Endothelial cell of umbilical vein (primary cell): ENCODE results near the gene KAT2B. TPM values are rescaled to one million over a fixed set of nuclear protein-coding genes. Genes with fewer than 3 reads are reported as not detected.

Source experiments
- BruUV-seq: library from RNA; stranded (reverse); fragments of 400-500 nt; replicated peaks from 2 replicates; lab custom pipeline; 2021; lab: Mats Ljungman, UMichigan
- CTCF ChIA-PET: fragments of 300-600, 350-600 bp; sonication (Branson Sonifier 250); formaldehyde crosslinking; loops from one replicate; lab custom pipeline; 2021; ENCODE audit warnings: antibody characterized with exemption, inconsistent platforms; lab: Charles Lee
- POLR2A ChIA-PET: fragments of 300-600, 350-600 bp; sonication (Branson Sonifier 250); formaldehyde crosslinking; loops from one replicate; lab custom pipeline; 2021; ENCODE audit warnings: antibody characterized with exemption, inconsistent platforms; lab: Charles Lee
- DNase-seq: peaks from one replicate; pipeline ENCODE4 v3.0.0-alpha.2; 2011; ENCODE audit warnings: low read depth, low spot score
- FAIRE-seq: peaks from 2 replicates; lab custom pipeline; 2011; peaks lifted over from hg19 to GRCh38; lab: Jason Lieb, UNC
- H2AFZ ChIP-seq: 2 replicates; pipeline ENCODE4 v1.6.0; 2012; ENCODE audit warnings: low read depth, low read length, control low read depth, inconsistent platforms
- H3K27ac ChIP-seq: 2 replicates; pipeline ENCODE4 v1.5.1; 2011; ENCODE audit warnings: low read depth, mild to moderate bottlenecking, control low read depth, low read length, moderate library complexity; ENCODE audit not compliant: insufficient read depth
- H3K27me3 ChIP-seq, 2 experiments: 2 replicates each; pipeline versions ENCODE4 v1.6.0 to v1.6.1; 2011; ENCODE audit warnings: low read length in 2 of 2, mixed read lengths in 1 of 2; ENCODE audit not compliant: control insufficient read depth in 2 of 2, insufficient read depth in 2 of 2
- H3K36me3 ChIP-seq, 2 experiments: 2 replicates in 1 of 2; 3 replicates in 1 of 2; pipeline ENCODE4 v1.5.1; 2011; ENCODE audit warnings: low read length in 2 of 2, mild to moderate bottlenecking in 1 of 2, moderate library complexity in 1 of 2; ENCODE audit not compliant: control insufficient read depth in 2 of 2, insufficient read depth in 2 of 2; ENCODE audit errors: extremely low read depth in 1 of 2
- H3K4me1 ChIP-seq: 3 replicates; pipeline ENCODE4 v1.5.1; 2011; ENCODE audit warnings: mild to moderate bottlenecking, low read length; ENCODE audit not compliant: control insufficient read depth, insufficient read depth; ENCODE audit errors: extremely low read depth
- H3K4me2 ChIP-seq: 2 replicates; pipeline ENCODE4 v1.6.1; 2011; ENCODE audit warnings: low read length, control low read depth, mixed read lengths; ENCODE audit not compliant: insufficient read depth
- H3K4me3 ChIP-seq, 3 experiments: fragments of 200-600 bp in 1 of 3; sonication (generic), shearing (Covaris generic) in 1 of 3; replicated peaks in 1 of 3; 2 replicates each; pipeline ENCODE4 v1.5.1; 2011 to 2016; ENCODE audit warnings: control low read depth in 3 of 3, low read length in 3 of 3, mild to moderate bottlenecking in 2 of 3, inconsistent platforms in 1 of 3, low read depth in 1 of 3, moderate library complexity in 1 of 3; ENCODE audit not compliant: insufficient read depth in 1 of 3
- H3K79me2 ChIP-seq: 2 replicates; pipeline ENCODE4 v1.6.0; 2012; ENCODE audit warnings: low read length, inconsistent platforms; ENCODE audit not compliant: control insufficient read depth, insufficient read depth
- H3K9ac ChIP-seq: replicated peaks from 2 replicates; pipeline ENCODE3; 2011; ENCODE audit warnings: low read length, control low read depth; ENCODE audit not compliant: insufficient read depth; ENCODE audit errors: extremely low read depth
- H3K9me1 ChIP-seq: replicated peaks from 3 replicates; pipeline ENCODE4 v1.6.0; 2011; ENCODE audit warnings: mild to moderate bottlenecking, low read length; ENCODE audit not compliant: control insufficient read depth, insufficient read depth; ENCODE audit errors: extremely low read depth
- H3K9me3 ChIP-seq: replicated peaks from 2 replicates; pipeline ENCODE4 v1.5.1; 2012; ENCODE audit warnings: low read length, inconsistent platforms; ENCODE audit not compliant: control insufficient read depth, insufficient read depth
- H4K20me1 ChIP-seq: replicated peaks from 2 replicates; pipeline ENCODE3; 2011; ENCODE audit warnings: mild to moderate bottlenecking, low read length; ENCODE audit not compliant: control insufficient read depth, insufficient read depth; ENCODE audit errors: extremely low read depth
- EZH2 ChIP-seq: IDR thresholded peaks from 2 replicates; pipeline ENCODE4 v1.6.1; 2012; ENCODE audit warnings: borderline replicate concordance, low read depth, mild to moderate bottlenecking, moderate library complexity, low read length, inconsistent platforms; ENCODE audit not compliant: severe bottlenecking
- FOS ChIP-seq: IDR thresholded peaks from 2 replicates; pipeline ENCODE4 v1.6.1; 2011; ENCODE audit warnings: mild to moderate bottlenecking, low read length, moderate library complexity, borderline replicate concordance; ENCODE audit not compliant: insufficient read depth
- GATA2 ChIP-seq: IDR thresholded peaks from 2 replicates; pipeline ENCODE4 v1.7.0; 2011; ENCODE audit warnings: low read depth, mild to moderate bottlenecking, moderate library complexity, mixed read lengths, low read length; ENCODE audit not compliant: insufficient read length, insufficient read depth
- JUN ChIP-seq: IDR thresholded peaks from 2 replicates; pipeline ENCODE4 v1.6.1; 2011; ENCODE audit warnings: borderline replicate concordance, low read depth; ENCODE audit not compliant: insufficient read length, insufficient read depth
- MYC ChIP-seq: IDR thresholded peaks from one replicate; pipeline ENCODE4 v1.6.1; 2011; ENCODE audit warnings: mild to moderate bottlenecking, low read depth, low read length
- POLR2A ChIP-seq: IDR thresholded peaks from 2 replicates; pipeline ENCODE4 v1.6.1; 2012; ENCODE audit warnings: low read depth, mild to moderate bottlenecking, control low read depth, low read length
- POLR2AphosphoS5 ChIP-seq: IDR thresholded peaks from 2 replicates; pipeline ENCODE4 v1.6.1; 2012; ENCODE audit warnings: low read depth, mild to moderate bottlenecking, control low read depth, low read length, moderate library complexity; ENCODE audit not compliant: insufficient read depth
- dilution Hi-C: fragments of 300-500 bp; cut with MboI; formaldehyde crosslinking; loops from one replicate; pipeline ENCODE4 v1.15.0; 2019; ENCODE audit warnings: low sequenced_read_pairs; ENCODE audit not compliant: extremely low pct_ligation_motif_present
- intact Hi-C: fragments of 100-400 bp; cut with micrococcal nuclease; formaldehyde crosslinking; loops from one replicate; pipeline ENCODE4 v1.10.0; 2022
- polyA plus RNA-seq, 4 experiments: library from polyadenylated mRNA; depleted of rRNA in 3 of 4; stranded (reverse) in 3 of 4; unstranded in 1 of 4; fragments of >200 nt; gene quantifications; 2 replicates each; pipeline versions ENCODE4 v1.2.1 to v1.2.3, GENCODE V29; 2011 to 2012; ENCODE audit warnings: missing spikeins in 1 of 4
- total RNA-seq: library from RNA; stranded (reverse); gene quantifications from 2 replicates; pipeline ENCODE4 v1.2.3, GENCODE V29; 2021
- TF ChIP-seq, protein P1 (sequence below), 2 donors: IDR thresholded peaks; 1 replicate in 1 of 2; 2 replicates in 1 of 2; pipeline ENCODE4 v1.5.1; 2011; ENCODE audit warnings: low read length in 2 of 2, mild to moderate bottlenecking in 2 of 2, moderate library complexity in 2 of 2, control low read depth in 1 of 2, inconsistent platforms in 1 of 2, low read depth in 1 of 2; ENCODE audit not compliant: insufficient read depth in 1 of 2; ENCODE audit errors: extremely low read depth in 1 of 2
- TF ChIP-seq, protein P2 (sequence below): IDR thresholded peaks from 2 replicates; pipeline ENCODE4 v1.6.1; 2011; ENCODE audit not compliant: insufficient read depth, insufficient read length

The KAT2B gene
- total and polyA plus RNA-seq, 2 donors (not counting 3 experiments of a cell fraction or from before 2014, with no cell fraction given), result 2.6 to 11.0 TPM

DNA sequence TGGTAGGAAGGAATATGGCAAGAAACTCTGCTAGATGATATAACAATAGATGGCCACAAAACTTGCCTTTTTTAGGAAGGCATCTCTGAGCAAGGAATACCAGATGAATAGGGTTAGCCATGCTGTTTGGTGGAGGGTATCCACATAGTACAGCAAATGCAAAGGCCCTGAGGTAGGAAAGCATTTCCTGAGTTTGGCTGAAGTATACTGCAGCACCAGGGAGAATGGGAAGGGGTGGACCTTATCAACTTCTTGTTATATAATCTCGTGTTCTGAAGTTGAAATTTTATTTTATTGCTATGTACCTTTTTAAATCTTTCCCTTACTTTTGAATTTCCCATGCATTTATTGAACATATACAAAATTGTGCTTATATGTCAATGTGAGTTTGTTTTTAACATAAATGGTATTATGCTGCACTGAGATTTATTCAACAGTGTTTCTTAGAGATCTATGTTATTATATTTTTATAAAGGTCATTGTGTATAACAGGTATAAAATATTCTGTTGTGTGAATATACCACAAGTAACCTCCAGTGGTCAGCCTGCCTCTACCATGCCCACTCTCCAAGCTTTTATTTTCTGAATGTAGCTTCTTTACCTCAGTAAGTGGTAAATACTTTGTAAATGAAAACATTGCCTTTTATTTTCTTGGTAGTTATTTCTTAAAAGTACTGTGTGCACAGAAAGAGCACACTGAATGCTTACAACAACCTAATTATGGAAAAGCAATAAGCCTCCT is 2.8 kb upstream of the KAT2B start:
- Histone ChIP-seq H3K9me1 (no peaks in the 10 kb centered on the region), H3K9me3 (no peaks in the 10 kb centered on the region), H3K9ac (no peak overlapping the region), H4K20me1 (no peaks in the 10 kb centered on the region), H3K4me1 (peaks cover 9% of the 10 kb centered on the region), H3K79me2 (no peaks in the 10 kb centered on the region), H3K27ac (no peak overlapping the region), H3K4me3 (no peak overlapping the region), H3K36me3 (no peaks in the 10 kb centered on the region), H2AFZ (no peak overlapping the region), H3K4me2 (no peak overlapping the region), H3K27me3 (no peaks in the 10 kb centered on the region)
- no peak for DNase-seq
- FAIRE-seq, result no peak
- intact Hi-C loops (loop anchor here (5.0 kb wide), 1 partner anchor 50 kb away; no protein-coding TSS in a partner anchor), dilution Hi-C loops (no loop called here)
- ChIA-PET POLR2A (no interaction called here), CTCF (no interaction called here)
- no TSS peak for BruUV-seq
- TF ChIP-seq POLR2AphosphoS5 (no peak), EZH2 (no peak), FOS (no peak), GATA2 (no peak), MYC (no peak), POLR2A (no peak), JUN (no peak)
- TF ChIP-seq, protein P1, sequence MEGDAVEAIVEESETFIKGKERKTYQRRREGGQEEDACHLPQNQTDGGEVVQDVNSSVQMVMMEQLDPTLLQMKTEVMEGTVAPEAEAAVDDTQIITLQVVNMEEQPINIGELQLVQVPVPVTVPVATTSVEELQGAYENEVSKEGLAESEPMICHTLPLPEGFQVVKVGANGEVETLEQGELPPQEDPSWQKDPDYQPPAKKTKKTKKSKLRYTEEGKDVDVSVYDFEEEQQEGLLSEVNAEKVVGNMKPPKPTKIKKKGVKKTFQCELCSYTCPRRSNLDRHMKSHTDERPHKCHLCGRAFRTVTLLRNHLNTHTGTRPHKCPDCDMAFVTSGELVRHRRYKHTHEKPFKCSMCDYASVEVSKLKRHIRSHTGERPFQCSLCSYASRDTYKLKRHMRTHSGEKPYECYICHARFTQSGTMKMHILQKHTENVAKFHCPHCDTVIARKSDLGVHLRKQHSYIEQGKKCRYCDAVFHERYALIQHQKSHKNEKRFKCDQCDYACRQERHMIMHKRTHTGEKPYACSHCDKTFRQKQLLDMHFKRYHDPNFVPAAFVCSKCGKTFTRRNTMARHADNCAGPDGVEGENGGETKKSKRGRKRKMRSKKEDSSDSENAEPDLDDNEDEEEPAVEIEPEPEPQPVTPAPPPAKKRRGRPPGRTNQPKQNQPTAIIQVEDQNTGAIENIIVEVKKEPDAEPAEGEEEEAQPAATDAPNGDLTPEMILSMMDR (IDR thresholded peaks at IDR 0.05; ENCODE audit: extremely low read depth in 1 of 2, insufficient read depth in 1 of 2, low read depth in 1 of 2, low read length in 2 of 2), result no peak
- TF ChIP-seq, protein P2, sequence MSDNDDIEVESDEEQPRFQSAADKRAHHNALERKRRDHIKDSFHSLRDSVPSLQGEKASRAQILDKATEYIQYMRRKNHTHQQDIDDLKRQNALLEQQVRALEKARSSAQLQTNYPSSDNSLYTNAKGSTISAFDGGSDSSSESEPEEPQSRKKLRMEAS, result no peak
